HG02588 (cell line): Measurements from ENCODE around the gene UNC13D.
"Not testable (repeated sequence)": the region's sequence is repeated elsewhere in the genome, so short reads cannot be mapped to it uniquely, and the experiment has no call there.

Experiments
- ATAC-seq: cut with Tn5 transposase; IDR thresholded peaks from one replicate; pipeline ENCODE4 v1.9.1; 2021; ENCODE audit warnings: mild to moderate bottlenecking, moderate library complexity; ENCODE audit not compliant: unreplicated experiment

UNC13D gene

DNA sequence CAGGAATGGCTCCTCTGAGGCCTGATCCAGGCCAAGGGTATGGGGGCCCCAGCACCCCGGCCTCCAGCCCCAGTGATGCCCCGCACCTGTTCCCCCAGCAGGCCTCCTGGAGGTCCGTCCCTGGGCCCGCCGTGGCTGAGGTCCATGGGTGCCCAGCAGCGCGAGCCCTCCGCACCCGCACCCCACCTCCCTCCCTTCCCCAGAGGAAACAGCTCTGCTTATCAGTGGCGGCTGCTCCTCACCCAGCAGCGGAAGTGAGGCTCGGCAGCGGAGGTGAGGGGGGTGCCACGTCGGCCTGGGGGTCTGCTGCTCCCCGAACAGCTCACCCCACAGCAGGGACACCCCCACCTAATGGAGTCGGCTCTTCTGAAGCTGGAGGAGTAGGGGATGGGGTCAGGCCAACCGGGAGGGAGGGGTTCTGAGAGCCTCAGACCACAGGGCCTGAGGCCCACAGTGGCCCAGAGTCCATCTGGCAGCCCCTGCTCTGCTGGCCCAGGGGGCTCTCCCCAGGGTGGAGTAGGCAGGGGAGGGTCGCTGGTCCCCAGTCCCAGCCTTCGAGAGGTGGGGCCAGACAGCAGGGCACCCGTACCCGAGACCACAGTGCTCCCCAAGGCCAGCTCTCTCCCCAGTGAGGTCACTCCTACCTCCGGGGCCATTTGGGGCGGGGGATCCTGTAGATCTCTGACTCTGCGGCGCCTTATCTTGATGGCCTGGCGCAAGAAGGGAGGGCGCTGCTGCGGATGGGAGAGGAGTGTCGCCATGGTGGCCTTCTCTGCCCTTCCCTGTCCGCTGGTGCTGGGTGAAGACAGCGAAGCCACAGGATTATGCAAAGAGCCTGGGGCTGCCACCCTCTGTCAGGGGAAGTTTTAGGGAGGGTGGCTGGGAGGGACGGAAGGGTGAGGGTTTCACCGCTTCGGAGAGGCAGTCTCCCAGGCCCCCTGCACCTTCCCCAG, at the start of gene UNC13D:
UNC13D (minus strand) TSS at position 828 of the 953 bp plus-strand sequence; CDS start at position 761, 67 bp downstream.
- peak; percentile 25 for ATAC-seq

GRCh38 chr17:75893305-75894048, 49.3 kb upstream of the UNC13D start:
- no peak for ATAC-seq

GRCh38 chr17:75892556-75893224, 48.5 kb upstream of the UNC13D start:
- ATAC-seq: no peak

DNA sequence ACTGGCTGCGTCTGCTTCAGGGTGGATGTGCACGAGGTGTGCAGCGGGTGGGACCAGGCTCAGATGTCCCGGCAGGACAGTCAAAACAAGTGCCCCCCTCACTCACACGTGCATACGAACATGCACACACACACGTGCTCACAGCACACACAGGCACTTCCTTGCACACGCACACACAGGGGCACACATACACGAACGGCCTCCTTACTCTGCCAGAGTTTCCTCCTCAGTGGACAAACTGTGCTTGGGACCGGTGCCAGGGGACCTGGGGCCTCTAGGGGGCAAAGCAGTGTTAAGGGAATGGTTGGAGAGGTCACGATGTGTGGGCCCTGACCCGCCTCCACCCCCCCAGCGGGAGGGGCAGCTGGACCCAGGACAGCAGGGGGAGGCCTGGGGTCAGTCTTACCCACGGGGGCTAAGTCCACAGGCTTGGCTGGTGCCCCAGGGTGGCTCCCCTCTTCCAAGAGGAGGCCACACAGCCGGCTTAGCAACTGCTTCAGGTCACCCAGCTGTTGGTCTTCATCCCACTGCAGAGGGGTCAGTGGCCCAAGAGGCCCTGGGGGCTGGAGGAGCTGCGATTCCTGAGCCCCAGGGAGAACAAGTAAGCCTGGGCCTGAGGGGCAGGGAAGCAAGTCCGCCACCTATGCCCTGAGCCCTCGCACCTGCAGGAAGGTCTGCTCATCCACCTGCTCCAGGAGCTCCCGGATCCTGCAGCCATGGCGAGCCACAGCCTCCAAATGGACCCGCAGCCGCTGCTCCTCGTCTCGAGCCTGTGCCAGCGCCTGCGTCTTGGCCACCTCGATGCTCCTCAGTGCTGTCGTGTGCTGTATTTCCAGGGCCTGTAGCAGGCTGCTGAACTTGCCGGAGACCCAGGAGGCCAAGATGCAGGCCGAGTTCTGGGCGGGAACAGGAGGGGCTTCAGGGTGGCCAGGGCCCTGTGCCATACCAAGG, 47.7 kb upstream of the UNC13D start:
- no peak for ATAC-seq

DNA sequence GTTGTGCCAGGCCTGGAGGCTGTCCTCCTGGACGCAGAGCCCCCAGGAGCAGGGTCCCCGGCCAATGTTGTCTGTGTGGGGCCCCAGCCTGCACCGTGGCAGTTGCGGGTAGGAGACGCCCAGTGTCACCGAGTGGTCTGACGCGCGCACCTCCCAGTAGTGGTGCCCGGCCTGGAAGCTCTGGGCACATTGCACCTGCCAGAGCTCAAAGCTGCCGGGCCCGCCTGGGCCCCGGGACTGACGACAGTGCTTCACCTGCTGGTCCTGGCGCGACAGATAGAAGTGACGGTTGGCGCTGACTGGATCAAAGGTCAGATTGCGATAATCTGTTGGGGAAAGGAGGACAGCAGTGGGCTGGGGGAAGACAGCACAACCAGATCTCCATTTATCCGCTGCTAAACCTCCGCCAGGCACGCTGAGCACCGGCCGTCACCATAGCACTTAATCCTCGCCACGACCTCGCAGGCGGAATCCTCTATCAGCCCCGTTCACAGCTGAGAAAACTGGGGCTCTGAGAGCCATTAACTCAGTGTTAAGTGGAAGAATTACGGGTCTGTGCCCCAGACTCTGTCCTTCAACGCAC, 46.9 kb upstream of the UNC13D start:
- no peak for ATAC-seq

DNA sequence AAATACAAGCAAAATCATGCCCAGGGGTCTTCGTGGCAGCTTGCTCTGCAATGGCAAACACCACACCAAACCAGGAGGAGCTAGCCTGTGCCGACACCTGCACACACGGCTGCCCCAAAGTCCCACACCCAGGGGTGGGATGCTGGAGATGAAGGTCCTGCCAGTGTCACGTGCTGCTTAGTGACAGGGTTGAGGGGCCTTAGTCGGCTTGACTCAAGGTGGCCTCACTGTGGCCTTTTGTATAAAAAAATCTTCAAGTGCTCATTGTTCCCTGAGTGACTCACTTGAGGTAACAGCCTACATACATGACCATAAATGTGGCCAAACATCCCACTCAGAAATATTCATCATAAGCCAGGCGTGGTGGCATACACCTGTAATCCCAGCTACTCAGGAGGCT, 45.2 kb upstream of the UNC13D start:
- no peak for ATAC-seq

DNA sequence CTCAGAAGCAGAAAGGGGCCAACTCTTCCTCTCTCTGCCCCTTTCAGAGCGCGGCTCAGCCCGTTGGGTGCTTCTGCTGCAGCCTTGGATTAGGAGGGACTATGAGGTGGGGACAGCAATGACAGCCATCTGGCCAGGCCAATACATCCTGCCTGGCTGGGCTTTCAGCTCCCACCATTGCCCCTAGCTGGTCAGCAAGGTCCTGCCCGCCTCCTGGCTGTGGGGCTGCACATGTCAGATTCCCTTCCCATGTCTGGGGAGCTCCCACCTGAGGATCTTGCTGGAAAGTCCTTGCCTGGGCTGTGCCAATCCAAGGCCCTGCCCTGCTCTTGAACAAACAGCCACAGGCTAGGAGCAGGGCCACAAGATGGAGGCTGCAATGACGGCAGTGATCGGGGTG, 44.3 kb upstream of the UNC13D start:
- ATAC-seq: no peak

DNA sequence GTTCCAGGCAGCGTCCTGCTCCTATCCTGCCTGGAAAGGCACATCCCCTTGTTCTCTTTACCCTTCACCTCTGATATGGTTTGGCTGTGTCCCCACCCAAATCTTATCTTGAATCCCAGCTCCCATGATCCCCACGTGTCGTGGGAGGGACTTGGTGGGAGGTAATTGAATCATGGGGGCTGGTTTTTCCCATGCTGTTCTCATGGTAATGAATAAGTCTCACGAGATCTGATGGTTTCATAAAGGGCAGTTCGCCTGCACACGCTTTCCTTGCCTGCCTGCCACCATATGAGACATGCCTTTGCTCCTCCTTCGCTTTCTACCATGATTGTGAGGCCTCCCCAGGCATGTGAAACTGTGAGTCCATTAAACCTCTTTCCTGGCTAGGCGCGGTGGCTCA, 41.7 kb upstream of the UNC13D start:
- not testable (repeated sequence) for ATAC-seq

DNA sequence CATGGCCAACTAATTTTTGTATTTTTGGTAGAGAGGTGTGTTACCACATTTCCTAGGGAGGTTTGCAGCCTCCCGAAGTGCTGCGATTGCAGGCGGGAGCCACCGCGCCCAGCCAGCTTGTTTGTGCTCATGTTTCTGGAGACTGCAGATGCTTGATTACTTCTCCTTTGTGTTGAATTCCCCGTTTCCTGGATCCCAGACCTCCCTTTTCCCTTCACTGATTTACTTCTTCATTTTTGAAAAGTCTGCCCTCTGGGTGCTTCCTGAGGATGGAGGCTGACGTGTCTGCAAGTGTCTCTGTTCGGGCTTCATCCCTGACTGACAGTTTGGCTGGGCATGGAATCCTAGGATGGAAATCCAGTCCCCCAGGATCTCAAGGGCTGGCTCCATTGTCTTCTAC, 41.2 kb upstream of the UNC13D start:
- no peak for ATAC-seq

- ATAC-seq: no peak
Measured at GRCh38 chr17:75881678-75882454, 37.7 kb upstream of the UNC13D start.

- no peak for ATAC-seq
Measured at GRCh38 chr17:75880266-75880665, 36.1 kb upstream of the UNC13D start.

GRCh38 chr17:75878174-75878998, 34.2 kb upstream of the UNC13D start, which contains the start of gene TRIM47:
Gene TRIM47, minus strand, starts transcription at chr17:75878581. Its CDS starts 33 bp downstream, at chr17:75878548.
- no peak for ATAC-seq

DNA sequence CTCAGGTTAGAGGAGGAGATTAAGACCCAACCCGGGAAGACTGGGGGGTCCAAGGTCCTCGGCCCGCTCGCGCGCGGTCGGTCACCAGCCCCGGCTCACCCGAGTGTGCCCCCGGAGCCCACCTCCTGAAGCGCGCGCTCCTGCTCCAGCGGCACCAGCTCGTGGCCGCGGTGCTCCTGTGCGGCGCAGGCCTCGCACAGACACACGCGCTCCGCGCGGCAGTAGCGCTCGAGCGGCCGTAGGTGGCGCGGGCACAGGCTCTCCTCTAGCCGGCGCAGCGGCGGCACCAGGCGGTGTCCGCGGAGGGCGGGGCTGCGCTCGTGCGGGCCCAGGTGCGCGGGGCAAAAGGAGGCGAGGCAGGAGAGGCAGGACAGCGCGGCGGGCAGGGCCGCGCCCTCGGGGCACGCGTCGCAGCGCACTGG, 33.6 kb upstream of the UNC13D start:
- no peak for ATAC-seq

GRCh38 chr17:75876938-75877751, 32.9 kb upstream of the UNC13D start:
- no peak for ATAC-seq

DNA sequence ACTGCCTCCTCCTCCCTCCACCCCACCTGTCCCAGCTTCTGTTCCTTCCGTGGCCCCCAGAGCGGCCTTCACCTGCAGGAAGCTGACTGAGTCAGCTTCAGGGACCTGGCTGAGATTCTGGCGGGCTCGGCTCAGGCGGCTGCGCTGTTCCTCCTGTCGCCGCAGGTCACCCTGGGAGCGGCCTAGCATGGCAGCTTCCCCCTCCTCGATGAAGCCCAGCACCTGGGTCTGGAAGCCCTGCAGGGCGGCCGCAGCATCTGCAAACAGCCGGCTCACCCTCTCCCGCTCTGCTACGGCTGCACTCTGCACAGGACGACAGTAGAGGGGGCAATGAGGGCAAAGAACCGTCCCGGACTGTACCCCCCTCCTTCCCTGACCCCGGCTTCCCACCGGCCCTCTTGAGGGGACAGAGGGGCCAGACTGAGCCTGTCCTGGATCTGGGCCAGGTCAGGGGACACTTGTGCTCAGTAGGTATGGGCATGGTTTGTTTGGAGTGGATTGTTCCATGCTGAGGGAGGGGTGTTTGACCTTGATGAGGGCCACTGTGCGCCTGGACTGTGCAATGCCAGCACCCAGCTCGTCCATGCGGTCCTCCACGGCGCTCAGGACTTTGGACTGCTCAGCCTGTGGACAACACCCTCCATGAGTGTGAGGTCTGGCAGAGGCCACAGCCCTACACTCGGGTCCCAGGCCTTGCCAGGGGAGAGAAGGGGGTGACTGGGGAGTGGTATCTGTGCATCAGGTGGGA, 32.2 kb upstream of the UNC13D start:
- no peak for ATAC-seq

- ATAC-seq: no peak
Measured at GRCh38 chr17:75875940-75876189, 31.7 kb upstream of the UNC13D start.
